ENCODE results near the gene FNDC3A.

DNA sequence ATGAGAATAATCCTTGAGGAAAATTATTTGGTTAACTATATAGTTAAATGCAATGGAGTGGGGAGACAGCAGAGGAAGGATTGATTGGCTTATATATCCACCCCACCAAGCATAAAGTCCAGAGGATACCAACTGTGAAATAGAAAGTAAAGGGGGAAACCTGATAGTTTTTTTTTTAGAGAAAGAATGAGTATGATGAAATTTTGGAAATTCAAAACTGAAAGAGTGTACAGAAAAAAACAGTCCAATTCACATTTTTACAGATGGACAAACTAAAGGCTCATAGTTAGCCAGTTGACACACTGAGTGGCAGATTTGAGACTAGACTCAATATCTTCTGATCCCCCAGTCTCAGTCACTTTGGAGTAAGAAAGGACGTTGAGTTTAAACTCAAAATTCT, 51.1 kb downstream of the FNDC3A start:
- TF ChIP-seq CTCF (IDR thresholded peaks at IDR 0.05) (no peak), POLR2A (IDR thresholded peaks at IDR 0.05) (no peak)

Data from heart left ventricle (tissue), 13 donors.